HUES48 (cell line): ENCODE measurements around the gene FADS2.

Source experiments
- H3K27ac ChIP-seq: one replicate; pipeline ENCODE4 v1.7.0; 2013; ENCODE audit warnings: low read depth, low read length, inconsistent platforms
- H3K27me3 ChIP-seq: 2 replicates; pipeline ENCODE4 v1.6.1; 2013; ENCODE audit warnings: mild to moderate bottlenecking, low read length; ENCODE audit not compliant: control insufficient read depth, insufficient read depth
- H3K36me3 ChIP-seq: 2 replicates; pipeline ENCODE4 v1.6.1; 2013; ENCODE audit warnings: low read length; ENCODE audit not compliant: control insufficient read depth, insufficient read depth
- H3K4me1 ChIP-seq: 2 replicates; pipeline ENCODE4 v1.6.1; 2013; ENCODE audit warnings: mild to moderate bottlenecking, low read length; ENCODE audit not compliant: control insufficient read depth, insufficient read depth
- H3K4me3 ChIP-seq: 2 replicates; pipeline ENCODE4 v1.5.1; 2013; ENCODE audit warnings: mild to moderate bottlenecking, low read depth, low read length
- H3K9ac ChIP-seq: 2 replicates; pipeline ENCODE4 v1.6.1; 2013; ENCODE audit warnings: mild to moderate bottlenecking, low read depth, low read length, moderate library complexity
- H3K9me3 ChIP-seq: 2 replicates; pipeline ENCODE4 v1.6.1; 2013; ENCODE audit warnings: low read length; ENCODE audit not compliant: control insufficient read depth, insufficient read depth

FADS2 gene

DNA sequence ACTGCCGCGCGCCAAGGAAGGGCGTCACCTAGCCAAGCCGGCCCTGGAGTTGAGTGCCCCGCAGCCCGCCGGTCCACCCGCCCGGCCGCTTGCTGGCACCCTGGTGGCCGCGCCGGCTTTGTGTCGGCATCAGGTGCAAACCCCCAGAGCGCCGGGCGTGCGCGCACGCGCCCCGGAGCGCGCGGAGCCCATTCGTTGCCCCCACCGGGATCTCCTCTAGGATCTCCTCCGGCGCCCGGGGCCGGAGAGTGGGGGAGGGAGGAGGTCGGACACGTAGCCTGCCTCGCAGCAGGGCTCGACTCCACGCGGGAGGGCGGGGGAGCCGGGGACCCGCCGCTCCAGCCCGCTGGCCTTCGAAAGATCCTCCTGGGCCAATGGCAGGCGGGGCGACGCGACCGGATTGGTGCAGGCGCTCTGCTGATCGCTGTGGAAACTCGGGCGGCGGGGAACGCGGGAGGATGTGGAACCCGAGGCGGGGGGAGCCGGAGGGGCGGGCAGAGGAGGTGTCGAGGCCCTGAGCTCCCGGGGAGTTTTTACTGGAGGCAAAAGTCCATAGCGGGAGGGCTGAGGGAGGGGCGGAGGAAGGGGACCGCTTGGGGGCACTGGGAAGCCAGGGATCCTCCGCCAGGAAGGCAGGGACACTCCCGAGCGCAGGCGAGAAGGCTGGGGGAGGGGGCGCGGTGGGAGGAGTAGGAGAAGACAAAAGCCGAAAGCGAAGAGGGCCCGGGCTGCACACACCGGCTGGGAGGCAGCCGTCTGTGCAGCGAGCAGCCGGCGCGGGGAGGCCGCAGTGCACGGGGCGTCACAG is at the start of gene FADS2:
Gene FADS2 (plus strand): TSS at position 730 of the 808 bp plus-strand sequence. CDS start 91 bp downstream, outside the sequence.
- H3K4me1 ChIP-seq, result peaks cover 24% of the 10 kb centered on the region
- H3K9ac ChIP-seq, result peak within 1 kb of the TSS; percentile 85
- peak within 1 kb of the TSS; percentile 68 for H3K4me3 ChIP-seq
- no peaks in the 10 kb centered on the region for H3K9me3 ChIP-seq
- peaks cover 10% of the 10 kb centered on the region for H3K36me3 ChIP-seq
- H3K27me3 ChIP-seq, result no peaks in the 10 kb centered on the region
- peak within 1 kb of the TSS; percentile 93 for H3K27ac ChIP-seq

DNA sequence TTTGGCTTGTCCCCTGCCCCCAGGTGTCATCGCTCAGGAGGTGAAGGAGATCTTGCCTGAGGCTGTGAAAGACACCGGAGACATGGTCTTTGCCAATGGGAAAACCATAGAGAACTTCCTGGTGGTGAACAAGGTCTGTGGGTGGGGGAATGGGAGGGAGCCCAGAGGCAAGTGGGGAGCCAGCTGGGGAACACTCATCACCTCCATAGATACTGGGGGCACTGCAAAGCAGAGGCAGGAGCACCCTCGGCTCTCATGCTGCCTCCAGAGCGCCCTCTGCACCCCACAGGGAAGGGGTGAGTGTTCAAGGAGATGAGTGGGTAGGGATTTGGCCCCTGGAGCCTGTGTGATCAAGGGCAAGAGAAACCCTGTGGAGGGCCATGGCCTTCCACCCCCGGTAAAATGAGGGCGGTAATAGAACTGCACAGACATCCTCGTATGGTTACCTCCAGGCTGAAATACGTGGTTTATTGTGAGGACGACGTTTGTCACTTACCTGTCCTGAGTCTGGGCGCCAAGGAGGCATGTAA is 49.7 kb upstream of the FADS2 start:
- H3K9me3 ChIP-seq, result no peaks in the 10 kb centered on the region
- H3K9ac ChIP-seq, result no peak overlapping the region
- no peak overlapping the region for H3K4me3 ChIP-seq
- no peaks in the 10 kb centered on the region for H3K36me3 ChIP-seq
- no peak overlapping the region for H3K27ac ChIP-seq
- H3K27me3 ChIP-seq, result no peaks in the 10 kb centered on the region
- peaks cover 7% of the 10 kb centered on the region; the same call in 1 of the 2 replicates for H3K4me1 ChIP-seq

DNA sequence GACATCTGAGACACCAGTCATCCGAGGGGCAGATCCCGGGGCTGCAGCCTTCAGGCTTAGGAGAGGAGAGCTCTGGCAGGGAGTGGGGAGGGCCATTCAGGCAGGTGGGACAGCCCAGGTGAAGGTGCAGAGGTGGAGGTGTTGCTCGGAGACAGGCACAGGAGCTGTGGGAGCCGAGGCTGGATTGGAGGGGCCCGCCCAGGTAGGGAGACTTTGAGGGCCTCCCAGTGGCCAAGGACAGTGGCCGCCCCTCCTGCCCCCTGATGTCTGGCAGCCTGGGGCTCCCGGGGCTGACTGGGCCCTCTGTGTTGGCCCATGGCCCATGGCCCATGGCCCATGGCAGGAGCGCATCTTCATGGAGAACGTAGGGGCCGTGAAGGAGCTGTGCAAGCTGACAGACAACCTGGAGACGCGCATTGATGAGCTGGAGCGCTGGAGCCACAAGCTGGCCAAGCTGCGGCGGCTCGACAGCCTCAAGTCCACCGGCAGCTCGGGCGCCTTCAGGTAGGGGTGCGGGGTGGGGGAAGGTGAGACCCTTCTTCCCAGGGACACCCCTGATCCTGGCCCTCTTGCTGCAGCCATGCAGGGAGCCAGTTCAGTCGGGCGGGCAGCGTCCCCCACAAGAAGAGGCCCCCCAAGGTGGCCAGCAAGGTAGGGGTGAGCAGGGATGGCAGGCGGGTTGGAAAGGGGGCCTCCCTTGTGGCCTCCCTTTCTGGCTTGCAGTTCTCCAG is 49.0 kb upstream of the FADS2 start:
- no peaks in the 10 kb centered on the region for H3K36me3 ChIP-seq

DNA sequence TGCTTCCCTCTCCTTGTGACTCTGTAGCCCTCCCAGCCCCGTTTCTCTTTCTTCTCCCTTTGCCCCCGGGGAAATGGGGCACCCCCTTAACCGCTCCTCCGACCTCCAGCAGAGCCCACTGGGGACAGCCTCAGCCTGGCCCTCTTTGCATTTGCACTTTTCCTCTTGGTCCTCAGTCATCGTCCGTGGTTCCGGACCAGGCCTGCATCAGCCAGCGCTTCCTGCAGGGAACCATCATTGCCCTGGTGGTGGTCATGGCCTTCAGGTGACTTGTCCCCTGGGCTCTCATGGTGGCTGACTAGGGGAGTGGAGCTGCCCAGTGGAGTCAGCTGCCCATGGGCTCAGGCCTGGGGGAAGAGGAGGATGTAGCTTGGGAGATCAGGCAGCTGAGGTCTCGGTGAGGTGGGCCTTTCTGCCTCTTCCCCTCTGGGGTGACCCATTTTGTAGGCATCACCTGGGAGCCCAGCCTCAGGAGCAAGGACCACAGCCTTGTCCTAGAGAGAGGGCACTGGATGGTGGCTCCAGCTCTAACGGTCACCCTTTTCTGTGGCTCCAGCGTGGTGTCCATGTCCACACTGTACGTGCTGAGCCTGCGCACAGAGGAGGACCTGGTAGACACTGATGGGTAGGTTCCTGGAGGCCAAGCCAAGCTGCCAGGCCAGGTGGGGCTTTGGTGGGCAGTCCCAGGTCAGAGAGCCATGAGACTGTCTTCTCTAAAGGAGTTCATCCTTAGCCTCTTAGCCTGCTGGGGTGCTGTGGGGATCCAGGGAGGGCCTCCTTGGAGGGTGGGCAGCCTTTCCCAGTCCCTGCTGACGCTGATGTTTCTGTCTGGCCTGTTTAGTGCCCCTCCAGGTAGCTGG is 48.2 kb upstream of the FADS2 start:
- Histone ChIP-seq H3K9ac (no peak overlapping the region), H3K27me3 (no peaks in the 10 kb centered on the region)

More for the DNA sequence above, 49.0 kb upstream of the FADS2 start:
- H3K4me1 ChIP-seq, result peaks cover 7% of the 10 kb centered on the region; the same call in 1 of the 2 replicates
- no peak overlapping the region for H3K4me3 ChIP-seq
- H3K27me3 ChIP-seq, result no peaks in the 10 kb centered on the region
- H3K9ac ChIP-seq, result no peak overlapping the region
- no peak overlapping the region for H3K27ac ChIP-seq
- H3K9me3 ChIP-seq, result no peaks in the 10 kb centered on the region

DNA sequence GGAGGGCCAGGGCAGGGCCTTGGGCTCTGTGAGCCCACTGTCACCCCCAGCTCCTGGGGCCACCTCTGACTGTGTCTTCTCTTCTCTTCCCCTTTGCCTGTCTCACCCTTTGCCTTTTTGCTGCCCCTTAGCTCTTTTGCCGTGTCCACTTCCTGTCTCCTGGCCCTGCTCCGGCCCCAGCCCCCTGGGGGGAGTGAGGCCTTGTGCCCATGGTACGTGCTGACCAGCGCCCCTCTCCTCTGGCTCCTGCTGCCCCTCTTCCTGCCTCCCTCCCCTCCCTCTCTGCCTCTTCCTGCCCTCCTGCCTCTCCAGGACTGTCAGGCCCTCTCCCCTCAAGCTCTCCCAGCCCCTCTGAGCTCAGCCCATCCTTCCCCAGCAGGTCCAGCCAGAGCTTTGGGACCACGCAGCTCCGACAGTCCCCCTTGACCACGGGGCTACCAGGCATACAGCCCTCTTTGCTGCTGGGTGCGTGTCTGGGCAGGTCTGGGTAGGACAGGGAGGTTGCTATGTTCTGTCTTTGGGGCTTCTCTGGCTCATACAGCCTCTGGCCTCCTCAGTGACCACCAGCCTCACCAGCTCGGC is 47.4 kb upstream of the FADS2 start:
- H3K9me3 ChIP-seq, result no peaks in the 10 kb centered on the region
- no peaks in the 10 kb centered on the region for H3K27me3 ChIP-seq
- peaks cover 7% of the 10 kb centered on the region; the same call in 1 of the 2 replicates for H3K4me1 ChIP-seq
- peaks cover 12% of the 10 kb centered on the region for H3K36me3 ChIP-seq
- H3K4me3 ChIP-seq, result no peak overlapping the region
- H3K27ac ChIP-seq, result no peak overlapping the region
- H3K9ac ChIP-seq, result no peak overlapping the region

More for the DNA sequence above, 48.2 kb upstream of the FADS2 start:
- H3K4me1 ChIP-seq, result peaks cover 7% of the 10 kb centered on the region; the same call in 1 of the 2 replicates
- no peak overlapping the region for H3K4me3 ChIP-seq
- peaks cover 6% of the 10 kb centered on the region; the same call in 1 of the 2 replicates for H3K36me3 ChIP-seq
- H3K9me3 ChIP-seq, result no peaks in the 10 kb centered on the region
- no peak overlapping the region for H3K27ac ChIP-seq

DNA sequence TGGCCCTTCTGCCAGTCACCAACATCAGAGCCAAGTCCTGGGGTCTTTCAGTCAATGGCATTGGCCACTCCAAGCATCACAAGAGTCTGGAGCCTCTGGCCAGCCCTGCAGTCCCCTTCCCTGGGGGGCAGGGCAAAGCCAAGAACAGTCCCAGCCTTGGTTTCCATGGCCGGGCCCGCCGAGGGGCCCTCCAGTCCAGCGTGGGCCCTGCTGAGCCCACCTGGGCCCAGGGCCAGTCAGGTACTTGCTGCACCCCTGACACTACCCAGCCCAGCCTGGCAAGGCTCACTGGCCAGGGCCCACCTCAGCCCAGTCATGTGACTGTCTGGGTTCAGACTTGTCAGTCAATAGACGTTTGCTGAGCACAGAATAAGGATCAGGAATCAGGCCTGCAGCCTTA is 46.5 kb upstream of the FADS2 start:
- Histone ChIP-seq H3K27me3 (no peaks in the 10 kb centered on the region), H3K4me3 (no peak overlapping the region), H3K27ac (no peak overlapping the region), H3K4me1 (peaks cover 6% of the 10 kb centered on the region; the same call in 1 of the 2 replicates), H3K9me3 (no peaks in the 10 kb centered on the region), H3K9ac (no peak overlapping the region), H3K36me3 (peaks cover 21% of the 10 kb centered on the region)

DNA sequence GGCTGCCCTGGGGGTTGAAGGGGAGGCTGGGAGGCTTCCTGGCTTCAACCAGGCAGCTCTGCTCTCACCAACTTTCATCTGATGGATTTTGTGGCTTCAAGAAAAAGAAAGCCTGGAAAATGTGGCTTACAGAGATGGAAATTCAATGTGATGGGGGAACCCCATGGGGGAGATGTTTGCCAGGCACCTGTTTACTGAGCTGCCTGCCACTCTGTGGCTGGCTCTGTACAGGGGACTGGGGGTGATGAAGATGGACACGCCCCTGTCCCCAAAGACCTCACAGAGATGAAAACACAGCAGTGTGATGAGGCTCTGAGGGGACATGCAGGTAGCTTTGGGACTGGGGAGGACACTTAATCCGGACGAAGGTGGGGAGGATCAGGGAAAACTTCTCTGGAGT is 45.8 kb upstream of the FADS2 start:
- H3K9ac ChIP-seq, result no peak overlapping the region
- no peaks in the 10 kb centered on the region for H3K9me3 ChIP-seq
- H3K36me3 ChIP-seq, result peaks cover 28% of the 10 kb centered on the region
- no peaks in the 10 kb centered on the region for H3K4me1 ChIP-seq
- H3K27me3 ChIP-seq, result no peaks in the 10 kb centered on the region
- H3K27ac ChIP-seq, result no peak overlapping the region
- H3K4me3 ChIP-seq, result no peak overlapping the region

DNA sequence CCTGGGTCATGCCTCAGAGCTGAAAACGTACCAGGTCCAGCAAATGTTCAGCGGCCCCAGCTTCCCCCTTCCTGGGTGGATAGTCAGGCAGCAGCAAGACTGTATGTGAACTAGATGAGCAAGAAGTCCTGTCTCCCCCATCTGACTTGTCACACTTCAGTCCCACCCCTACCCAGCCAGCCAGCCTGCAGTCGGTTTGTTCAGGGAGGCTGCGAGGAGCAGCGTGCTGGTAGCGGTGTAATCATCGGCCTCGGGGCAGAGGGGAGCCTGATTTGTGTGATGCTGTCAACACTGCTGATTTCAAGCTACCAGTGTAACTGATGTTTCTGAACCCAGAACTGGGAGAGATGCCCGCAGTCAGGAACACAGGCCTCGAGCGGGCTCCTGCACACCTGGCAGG is 45.3 kb upstream of the FADS2 start:
- peaks cover 34% of the 10 kb centered on the region for H3K36me3 ChIP-seq

DNA sequence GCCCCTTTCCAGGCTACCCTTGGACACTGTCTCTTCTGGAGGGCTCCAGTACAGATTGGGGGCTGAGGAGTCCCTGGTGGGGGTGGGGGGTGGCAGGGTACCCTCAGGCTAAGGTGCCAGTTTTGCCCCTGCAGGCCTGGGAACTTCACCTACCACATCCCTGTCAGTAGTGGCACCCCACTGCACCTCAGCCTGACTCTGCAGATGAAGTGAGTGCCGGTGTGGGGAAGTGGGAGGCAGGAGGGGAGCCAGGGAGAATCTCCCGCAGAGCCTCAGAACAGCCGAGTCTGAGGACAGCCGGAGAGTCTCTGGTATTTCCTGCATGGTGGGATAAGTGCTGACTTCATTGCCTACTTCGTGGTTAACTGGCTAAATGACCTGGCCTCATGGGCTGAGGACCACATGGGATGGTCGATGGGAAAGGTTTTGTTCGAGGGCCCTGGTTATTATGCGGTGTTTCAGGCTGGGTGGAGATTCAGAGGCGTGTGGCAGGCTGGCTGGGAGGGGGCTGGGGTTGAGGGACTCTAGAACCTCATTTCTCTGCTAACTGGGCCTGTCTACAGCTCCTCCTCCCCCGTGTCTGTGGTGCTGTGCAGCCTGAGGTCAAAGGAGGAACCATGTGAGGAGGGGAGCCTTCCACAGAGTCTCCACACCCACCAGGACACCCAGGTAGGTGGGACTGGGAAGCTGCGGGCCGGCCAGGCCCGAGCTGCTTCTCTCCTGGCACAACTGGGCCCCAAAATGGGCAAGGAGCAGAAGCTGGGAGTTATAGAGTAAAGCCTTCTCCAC is 44.2 kb upstream of the FADS2 start:
- Histone ChIP-seq H3K9ac (no peak overlapping the region), H3K27me3 (no peaks in the 10 kb centered on the region), H3K9me3 (no peaks in the 10 kb centered on the region), H3K27ac (no peak overlapping the region), H3K4me3 (no peak overlapping the region), H3K36me3 (peaks cover 45% of the 10 kb centered on the region), H3K4me1 (no peaks in the 10 kb centered on the region)

More for the DNA sequence above, 45.3 kb upstream of the FADS2 start:
- H3K9ac ChIP-seq, result no peak overlapping the region
- H3K4me3 ChIP-seq, result no peak overlapping the region
- no peaks in the 10 kb centered on the region for H3K9me3 ChIP-seq
- no peak overlapping the region for H3K27ac ChIP-seq
- no peaks in the 10 kb centered on the region for H3K4me1 ChIP-seq
- H3K27me3 ChIP-seq, result no peaks in the 10 kb centered on the region

DNA sequence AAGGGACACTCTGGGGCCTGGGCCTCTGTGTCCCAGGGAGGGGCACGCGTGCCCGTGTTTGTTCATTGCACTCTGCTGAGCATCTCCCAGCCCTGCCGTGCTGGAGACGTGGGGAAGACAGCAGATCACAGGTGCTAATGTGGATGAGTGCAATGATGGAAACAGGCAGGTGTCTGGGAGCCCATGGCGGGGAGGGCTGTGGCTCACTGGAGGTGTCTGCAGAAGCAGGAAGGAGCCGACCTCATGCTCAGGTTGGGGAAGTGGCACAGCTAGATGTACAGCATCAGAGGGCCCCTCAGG is 43.6 kb upstream of the FADS2 start:
- no peak overlapping the region for H3K4me3 ChIP-seq
- H3K27me3 ChIP-seq, result no peaks in the 10 kb centered on the region
- no peaks in the 10 kb centered on the region for H3K4me1 ChIP-seq
- peaks cover 50% of the 10 kb centered on the region for H3K36me3 ChIP-seq
- no peak overlapping the region for H3K27ac ChIP-seq
- no peaks in the 10 kb centered on the region for H3K9me3 ChIP-seq
- H3K9ac ChIP-seq, result no peak overlapping the region
